ENCODE data around the gene TOMM7.

TOMM7 gene

DNA sequence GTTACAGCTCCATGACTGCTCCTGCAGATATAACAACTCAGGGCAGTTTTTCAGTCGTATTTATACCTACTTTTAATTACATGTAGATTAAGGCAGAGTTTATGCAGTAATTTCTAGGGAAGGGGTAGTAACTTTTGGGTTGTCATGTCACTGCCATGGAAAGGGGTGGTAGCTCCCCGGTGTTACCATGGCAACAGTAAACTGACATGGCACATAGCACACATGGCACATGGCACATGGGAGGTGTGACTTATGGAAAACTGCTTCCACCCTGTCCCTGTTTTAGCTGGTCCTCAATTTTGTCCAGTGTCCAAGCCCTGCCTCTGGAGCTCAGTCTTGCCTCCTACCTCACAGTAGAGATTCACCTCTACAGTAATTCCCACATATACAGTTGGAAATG is 3.9 kb upstream of the TOMM7 start:
- in situ Hi-C loops (cut with MboI; ENCODE audit: low sequenced_read_pairs, unreplicated experiment) = no loop called here
- no peak for DNase-seq (ENCODE audit: low spot score)
- TF ChIP-seq, protein P1, sequence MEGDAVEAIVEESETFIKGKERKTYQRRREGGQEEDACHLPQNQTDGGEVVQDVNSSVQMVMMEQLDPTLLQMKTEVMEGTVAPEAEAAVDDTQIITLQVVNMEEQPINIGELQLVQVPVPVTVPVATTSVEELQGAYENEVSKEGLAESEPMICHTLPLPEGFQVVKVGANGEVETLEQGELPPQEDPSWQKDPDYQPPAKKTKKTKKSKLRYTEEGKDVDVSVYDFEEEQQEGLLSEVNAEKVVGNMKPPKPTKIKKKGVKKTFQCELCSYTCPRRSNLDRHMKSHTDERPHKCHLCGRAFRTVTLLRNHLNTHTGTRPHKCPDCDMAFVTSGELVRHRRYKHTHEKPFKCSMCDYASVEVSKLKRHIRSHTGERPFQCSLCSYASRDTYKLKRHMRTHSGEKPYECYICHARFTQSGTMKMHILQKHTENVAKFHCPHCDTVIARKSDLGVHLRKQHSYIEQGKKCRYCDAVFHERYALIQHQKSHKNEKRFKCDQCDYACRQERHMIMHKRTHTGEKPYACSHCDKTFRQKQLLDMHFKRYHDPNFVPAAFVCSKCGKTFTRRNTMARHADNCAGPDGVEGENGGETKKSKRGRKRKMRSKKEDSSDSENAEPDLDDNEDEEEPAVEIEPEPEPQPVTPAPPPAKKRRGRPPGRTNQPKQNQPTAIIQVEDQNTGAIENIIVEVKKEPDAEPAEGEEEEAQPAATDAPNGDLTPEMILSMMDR (IDR thresholded peaks at IDR 0.05; ENCODE audit: borderline replicate concordance, control extremely low read depth, extremely low read depth, insufficient read depth, missing control alignments) = no peak

DNA sequence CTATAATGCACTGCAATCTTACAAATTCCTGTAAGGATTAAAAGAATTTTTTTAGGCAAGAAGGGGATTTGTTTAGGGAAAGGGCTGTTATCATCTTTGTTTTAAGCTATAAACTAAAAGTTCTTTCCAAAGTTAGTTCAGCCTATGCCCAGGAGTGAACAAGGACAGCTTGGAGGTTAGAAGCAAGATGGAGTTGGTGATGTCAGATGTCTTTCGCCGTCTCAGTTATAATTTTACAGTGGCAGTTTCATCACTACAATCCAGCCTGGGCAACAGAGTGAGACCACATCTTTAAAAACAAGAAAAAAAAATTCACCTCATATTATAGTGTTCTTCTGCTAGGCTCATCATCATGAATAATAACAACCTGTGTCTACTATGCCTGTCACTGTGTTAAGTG is 2.1 kb upstream of the TOMM7 start:
- TF ChIP-seq, protein P1 (IDR thresholded peaks at IDR 0.05; ENCODE audit: borderline replicate concordance, control extremely low read depth, extremely low read depth, insufficient read depth, missing control alignments) = no peak
- no peak for DNase-seq (ENCODE audit: low spot score)
- in situ Hi-C loops (cut with MboI; ENCODE audit: low sequenced_read_pairs, unreplicated experiment) = no loop called here

DNA sequence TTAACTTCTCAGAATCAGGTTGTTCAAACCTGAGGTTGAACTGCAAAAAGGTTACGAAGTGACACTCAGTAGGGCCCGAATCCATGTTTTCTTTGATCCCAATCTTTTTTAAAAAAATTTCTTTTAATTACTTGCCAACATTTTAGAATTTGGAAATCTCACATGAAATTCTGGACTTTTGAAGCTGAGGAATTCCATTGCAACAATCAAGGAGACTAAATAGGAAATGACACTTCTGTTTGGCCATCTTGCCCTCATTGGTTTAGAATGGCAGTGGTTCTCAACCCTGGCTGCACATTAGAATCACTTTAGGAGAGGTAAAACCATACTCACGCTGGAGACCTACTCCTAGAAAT is 471 bp upstream of the TOMM7 start:
- no peak for DNase-seq (ENCODE audit: low spot score)
- TF ChIP-seq, protein P1 (IDR thresholded peaks at IDR 0.05; ENCODE audit: borderline replicate concordance, control extremely low read depth, extremely low read depth, insufficient read depth, missing control alignments) = no peak
- in situ Hi-C loops (cut with MboI; ENCODE audit: low sequenced_read_pairs, unreplicated experiment) = no loop called here

DNA sequence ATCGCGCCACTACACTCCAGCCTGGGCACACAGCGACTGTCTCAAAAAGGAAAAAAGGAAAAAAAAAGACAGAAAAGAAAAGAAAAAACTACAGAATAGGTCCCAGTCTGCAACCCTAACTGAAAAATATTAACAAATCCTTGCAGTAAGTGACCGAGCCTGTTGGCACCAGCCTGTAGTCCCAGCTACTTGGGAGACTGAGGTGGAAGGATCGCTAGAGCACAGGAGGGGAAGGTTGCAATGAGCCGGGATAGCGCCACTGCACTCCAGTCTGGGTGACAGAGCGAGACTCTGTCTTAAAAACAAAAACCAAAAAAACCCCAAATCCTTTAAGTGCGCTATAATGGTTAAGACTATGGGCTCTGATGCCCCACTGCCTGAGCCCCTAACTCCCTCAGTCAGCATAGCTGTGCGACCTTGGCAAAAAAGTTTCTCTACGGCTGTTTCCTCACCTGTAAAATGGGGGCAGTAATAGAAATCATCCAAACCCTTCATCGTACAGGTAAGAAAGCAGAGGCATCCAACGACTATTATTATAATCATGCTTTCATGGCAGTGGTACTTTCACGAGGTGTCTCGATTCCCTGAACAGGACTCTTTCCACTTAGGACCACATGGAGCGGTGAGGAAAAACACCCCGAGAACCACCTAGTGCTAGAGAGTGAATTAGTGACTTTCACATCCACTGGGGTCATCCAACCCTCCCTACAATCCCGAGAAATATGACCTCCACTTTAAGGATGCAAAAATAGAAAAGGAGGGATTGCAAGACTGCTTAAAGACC is 755 bp downstream of the TOMM7 start:
- in situ Hi-C loops (cut with MboI; ENCODE audit: low sequenced_read_pairs, unreplicated experiment) = no loop called here
- TF ChIP-seq, protein P1 (IDR thresholded peaks at IDR 0.05; ENCODE audit: borderline replicate concordance, control extremely low read depth, extremely low read depth, insufficient read depth, missing control alignments) = no peak
- no peak for DNase-seq (ENCODE audit: low spot score)

DNA sequence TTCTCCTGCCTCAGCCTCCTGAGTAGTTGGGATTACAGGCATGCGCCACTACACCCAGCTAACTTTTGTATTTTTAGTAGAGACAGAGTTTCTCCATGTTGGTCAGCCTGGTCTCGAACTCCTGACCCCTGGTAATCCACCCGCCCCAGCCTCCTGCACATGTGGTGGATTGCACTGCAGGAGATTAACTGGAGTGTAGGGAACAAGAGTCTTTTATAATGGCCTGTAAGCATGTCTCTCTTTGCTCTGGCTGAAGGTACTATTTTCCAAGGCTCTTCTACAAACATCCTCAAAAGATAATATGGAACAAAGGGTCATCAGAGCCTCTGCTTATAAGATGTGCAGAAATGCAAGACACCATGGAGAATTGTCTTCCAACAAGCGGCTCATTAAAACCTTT is 3.2 kb downstream of the TOMM7 start:
- no peak for DNase-seq (ENCODE audit: low spot score)
- TF ChIP-seq, protein P1 (IDR thresholded peaks at IDR 0.05; ENCODE audit: borderline replicate concordance, control extremely low read depth, extremely low read depth, insufficient read depth, missing control alignments) = no peak
- in situ Hi-C loops (cut with MboI; ENCODE audit: low sequenced_read_pairs, unreplicated experiment) = no loop called here

DNA sequence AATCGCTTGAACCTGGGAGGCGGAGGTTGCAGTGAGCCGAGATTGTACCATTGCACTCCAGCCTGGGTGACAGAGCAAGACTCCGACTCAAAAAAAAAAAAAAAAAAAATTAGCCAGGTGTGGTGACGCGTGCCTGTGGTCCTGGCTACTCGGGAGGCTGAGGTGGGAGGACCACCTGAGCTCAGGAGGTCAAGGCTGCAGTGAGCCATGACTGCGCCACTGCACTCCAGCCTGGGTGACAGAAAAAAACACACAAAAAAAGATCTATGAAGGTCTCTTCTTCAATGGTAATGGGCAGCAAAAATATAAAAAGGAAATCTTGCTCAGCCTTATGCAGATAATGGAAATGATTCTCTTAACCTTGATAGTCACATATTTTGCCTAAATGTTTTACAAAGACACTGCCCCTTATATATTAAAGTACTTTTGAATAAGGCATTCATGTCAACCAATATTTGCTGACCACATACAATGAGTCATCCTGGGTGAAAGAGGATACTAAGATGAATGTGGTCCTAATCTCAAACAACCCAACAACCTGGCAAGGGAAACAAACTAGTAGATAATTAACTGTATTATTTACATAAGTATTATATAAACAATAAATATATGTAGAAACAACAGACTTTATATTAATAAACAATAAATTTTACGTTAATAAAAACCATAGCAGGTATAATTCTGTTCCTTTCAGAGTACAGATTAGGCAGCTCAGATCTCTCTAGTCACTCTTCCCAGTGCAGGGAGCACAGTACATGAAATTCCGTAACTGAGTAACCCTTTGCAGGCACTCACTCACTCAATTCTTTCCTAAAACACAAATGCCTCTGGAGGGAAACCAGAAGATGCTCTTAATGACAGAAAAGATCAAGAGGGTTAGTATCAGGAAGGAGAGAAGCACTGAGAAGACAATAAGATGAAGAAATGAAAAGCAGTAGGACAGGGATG is 8.1 kb downstream of the TOMM7 start:
- no peak for DNase-seq (ENCODE audit: low spot score)
- in situ Hi-C loops (cut with MboI; ENCODE audit: low sequenced_read_pairs, unreplicated experiment) = no loop called here
- TF ChIP-seq, protein P1 (IDR thresholded peaks at IDR 0.05; ENCODE audit: borderline replicate concordance, control extremely low read depth, extremely low read depth, insufficient read depth, missing control alignments) = no peak
